LNCAP (cell line): ENCODE measurements around the gene CLDN16.

Source experiments
- TF ChIP-seq, protein P1 (sequence below): fragments of 450-650 bp; IDR thresholded peaks from 2 replicates; pipeline ENCODE4 v1.5.1; 2017; ENCODE audit warnings: mild to moderate bottlenecking

The CLDN16 gene

DNA sequence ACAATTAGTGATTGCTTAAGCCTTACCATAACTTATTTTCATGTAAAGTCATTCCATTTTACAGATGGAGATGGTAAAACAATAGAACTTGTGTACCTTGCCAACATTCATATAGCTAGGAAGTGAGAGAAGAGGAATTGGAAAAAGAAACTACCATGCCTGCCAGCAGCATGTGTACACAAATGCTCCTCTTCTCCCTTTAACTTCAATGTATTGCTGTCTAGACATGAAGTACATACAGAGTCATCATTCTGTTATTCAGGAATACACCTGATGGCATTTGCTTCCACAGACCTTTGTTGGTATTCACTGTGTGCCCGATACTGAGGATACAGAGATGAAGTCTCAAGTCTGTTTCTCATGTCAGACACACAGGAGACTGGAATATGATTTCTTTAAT, 68.8 kb downstream of the CLDN16 start:
- TF ChIP-seq, protein P1, sequence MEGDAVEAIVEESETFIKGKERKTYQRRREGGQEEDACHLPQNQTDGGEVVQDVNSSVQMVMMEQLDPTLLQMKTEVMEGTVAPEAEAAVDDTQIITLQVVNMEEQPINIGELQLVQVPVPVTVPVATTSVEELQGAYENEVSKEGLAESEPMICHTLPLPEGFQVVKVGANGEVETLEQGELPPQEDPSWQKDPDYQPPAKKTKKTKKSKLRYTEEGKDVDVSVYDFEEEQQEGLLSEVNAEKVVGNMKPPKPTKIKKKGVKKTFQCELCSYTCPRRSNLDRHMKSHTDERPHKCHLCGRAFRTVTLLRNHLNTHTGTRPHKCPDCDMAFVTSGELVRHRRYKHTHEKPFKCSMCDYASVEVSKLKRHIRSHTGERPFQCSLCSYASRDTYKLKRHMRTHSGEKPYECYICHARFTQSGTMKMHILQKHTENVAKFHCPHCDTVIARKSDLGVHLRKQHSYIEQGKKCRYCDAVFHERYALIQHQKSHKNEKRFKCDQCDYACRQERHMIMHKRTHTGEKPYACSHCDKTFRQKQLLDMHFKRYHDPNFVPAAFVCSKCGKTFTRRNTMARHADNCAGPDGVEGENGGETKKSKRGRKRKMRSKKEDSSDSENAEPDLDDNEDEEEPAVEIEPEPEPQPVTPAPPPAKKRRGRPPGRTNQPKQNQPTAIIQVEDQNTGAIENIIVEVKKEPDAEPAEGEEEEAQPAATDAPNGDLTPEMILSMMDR, result no peak

DNA sequence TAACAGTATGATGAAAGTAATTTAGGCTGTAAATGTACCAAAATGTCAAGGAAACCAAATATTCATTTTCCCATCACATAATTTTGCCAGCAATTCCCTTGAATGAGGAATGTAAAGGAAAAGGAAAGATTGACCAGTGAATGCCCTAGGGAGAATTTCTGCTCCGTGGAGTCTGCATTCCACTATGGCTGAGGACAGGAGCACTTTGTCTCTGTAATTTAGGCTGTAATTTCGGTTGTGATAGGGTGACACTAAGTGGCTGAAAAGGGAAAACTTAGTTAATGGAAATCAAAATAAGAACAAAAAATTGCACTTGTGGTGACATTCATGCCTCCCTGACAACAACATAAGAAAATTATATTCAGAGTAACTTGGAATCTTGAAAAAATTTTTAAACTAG, 70.1 kb downstream of the CLDN16 start:
- TF ChIP-seq, protein P1, result no peak
